ENCODE results near the gene NFIX. TPM values are rescaled to one million over a fixed set of nuclear protein-coding genes. Genes with fewer than 3 reads are reported as not detected.

Gene NFIX
- polyA plus RNA-seq, 1 donor (not counting 4 experiments of a cell fraction or from before 2014, with no cell fraction given) = 5.2 TPM

- Histone ChIP-seq H3K4me3 (ENCODE audit: control insufficient read depth in 2 of 3, extremely low read depth in 1 of 3, insufficient read depth in 2 of 3, low read depth in 1 of 3, low read length in 3 of 3) (peak overlapping the region; percentile 5 to 80 (median 9)), H3K4me1 (ENCODE audit: control insufficient read depth, extremely low read depth, insufficient read depth, low read length) (peaks cover 31% of the 10 kb centered on the region), H4K20me1 (ENCODE audit: control insufficient read depth, extremely low read depth, insufficient read depth, low read length) (no peaks in the 10 kb centered on the region), H3K4me2 (ENCODE audit: control insufficient read depth, extremely low read depth, insufficient read depth, low read depth, low read length) (peak overlapping the region; percentile 95), H3K9me1 (ENCODE audit: control insufficient read depth, extremely low read depth, insufficient read depth, low read length) (peaks cover 3% of the 10 kb centered on the region), H3K36me3 (ENCODE audit: control insufficient read depth in 2 of 2, extremely low read depth in 1 of 2, insufficient read depth in 2 of 2, low read length in 2 of 2) (peaks cover 0 to 7% of the 10 kb centered on the region in 2 experiments), H3K27me3 (ENCODE audit: control insufficient read depth, extremely low read depth, insufficient read depth, low read length) (no peaks in the 10 kb centered on the region), H2AFZ (ENCODE audit: control insufficient read depth, low read length) (peak overlapping the region; percentile 72), H3K9me3 (ENCODE audit: control insufficient read depth, low read depth, low read length) (no peaks in the 10 kb centered on the region), H3K79me2 (ENCODE audit: control insufficient read depth, insufficient read depth, low read length) (peaks cover 35% of the 10 kb centered on the region), H3K27ac (ENCODE audit: control insufficient read depth, insufficient read depth, low read length) (peak overlapping the region; percentile 47), H3K9ac (ENCODE audit: control insufficient read depth, extremely low read depth, insufficient read depth, low read length) (peak overlapping the region; percentile 61)
- DNase-seq (ENCODE audit: low read depth, low spot score) (no peak), FAIRE-seq (peak; percentile 76)
- TF ChIP-seq, protein P1, sequence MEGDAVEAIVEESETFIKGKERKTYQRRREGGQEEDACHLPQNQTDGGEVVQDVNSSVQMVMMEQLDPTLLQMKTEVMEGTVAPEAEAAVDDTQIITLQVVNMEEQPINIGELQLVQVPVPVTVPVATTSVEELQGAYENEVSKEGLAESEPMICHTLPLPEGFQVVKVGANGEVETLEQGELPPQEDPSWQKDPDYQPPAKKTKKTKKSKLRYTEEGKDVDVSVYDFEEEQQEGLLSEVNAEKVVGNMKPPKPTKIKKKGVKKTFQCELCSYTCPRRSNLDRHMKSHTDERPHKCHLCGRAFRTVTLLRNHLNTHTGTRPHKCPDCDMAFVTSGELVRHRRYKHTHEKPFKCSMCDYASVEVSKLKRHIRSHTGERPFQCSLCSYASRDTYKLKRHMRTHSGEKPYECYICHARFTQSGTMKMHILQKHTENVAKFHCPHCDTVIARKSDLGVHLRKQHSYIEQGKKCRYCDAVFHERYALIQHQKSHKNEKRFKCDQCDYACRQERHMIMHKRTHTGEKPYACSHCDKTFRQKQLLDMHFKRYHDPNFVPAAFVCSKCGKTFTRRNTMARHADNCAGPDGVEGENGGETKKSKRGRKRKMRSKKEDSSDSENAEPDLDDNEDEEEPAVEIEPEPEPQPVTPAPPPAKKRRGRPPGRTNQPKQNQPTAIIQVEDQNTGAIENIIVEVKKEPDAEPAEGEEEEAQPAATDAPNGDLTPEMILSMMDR (optimal IDR thresholded peaks at IDR 0.05 in 1 of 3, IDR thresholded peaks at IDR 0.05 in 1 of 3, conservative IDR thresholded peaks at IDR 0.05 in 1 of 3; ENCODE audit: extremely low read depth in 1 of 3, insufficient read depth in 2 of 3, low read length in 3 of 3) = peak; percentile 93 to 99 (median 96)
- no peak for TF ChIP-seq EZH2 (IDR thresholded peaks at IDR 0.05; ENCODE audit: low read length)
- dilution Hi-C loops (cut with MboI; ENCODE audit: extremely low pct_ligation_motif_present, low sequenced_read_pairs) = no loop called here
Observed at GRCh38 chr19:13060964-13061927, 66.0 kb downstream of the NFIX start.

DNA sequence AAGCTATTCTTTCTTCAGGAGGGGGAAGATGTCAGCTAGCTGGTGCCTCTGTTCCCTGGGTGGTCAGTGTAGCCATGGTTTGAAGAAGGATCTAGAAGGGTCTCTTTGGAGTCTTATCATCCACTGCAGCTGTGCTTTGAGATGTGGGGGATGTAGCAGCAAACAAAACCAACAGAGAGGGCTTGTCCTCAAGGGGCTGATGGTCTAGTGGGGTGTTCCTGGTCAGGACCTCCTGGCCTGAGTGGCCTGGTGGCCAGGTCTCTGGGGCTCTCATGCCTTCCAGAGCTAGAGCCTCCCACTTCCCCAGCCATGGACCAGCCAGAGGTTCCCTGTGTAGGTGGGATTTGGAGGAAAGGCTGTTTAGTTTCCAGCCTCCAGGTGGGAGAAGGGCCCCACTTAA lies 67.0 kb downstream of the NFIX start:
- no peak for DNase-seq (ENCODE audit: low read depth, low spot score)
- TF ChIP-seq, protein P1 (optimal IDR thresholded peaks at IDR 0.05 in 1 of 3, IDR thresholded peaks at IDR 0.05 in 1 of 3, conservative IDR thresholded peaks at IDR 0.05 in 1 of 3; ENCODE audit: extremely low read depth in 1 of 3, insufficient read depth in 2 of 3, low read length in 3 of 3) = no peak
- no peak for TF ChIP-seq EZH2 (IDR thresholded peaks at IDR 0.05; ENCODE audit: low read length)
- dilution Hi-C loops (cut with MboI; ENCODE audit: extremely low pct_ligation_motif_present, low sequenced_read_pairs) = no loop called here
- peak; percentile 43 for FAIRE-seq
- no peaks in the 10 kb centered on the region for H3K9me3 ChIP-seq (ENCODE audit: control insufficient read depth, low read depth, low read length)
- H3K4me3 ChIP-seq (ENCODE audit: control insufficient read depth in 2 of 3, extremely low read depth in 1 of 3, insufficient read depth in 2 of 3, low read depth in 1 of 3, low read length in 3 of 3) = no peak overlapping the region
- H3K79me2 ChIP-seq (ENCODE audit: control insufficient read depth, insufficient read depth, low read length) = peaks cover 34% of the 10 kb centered on the region
- no peak overlapping the region for H2AFZ ChIP-seq (ENCODE audit: control insufficient read depth, low read length)
- H3K27me3 ChIP-seq (ENCODE audit: control insufficient read depth, extremely low read depth, insufficient read depth, low read length) = no peaks in the 10 kb centered on the region
- no peak overlapping the region for H3K27ac ChIP-seq (ENCODE audit: control insufficient read depth, insufficient read depth, low read length)
- no peaks in the 10 kb centered on the region for H4K20me1 ChIP-seq (ENCODE audit: control insufficient read depth, extremely low read depth, insufficient read depth, low read length)
- peaks cover 0 to 2% of the 10 kb centered on the region in 2 experiments for H3K36me3 ChIP-seq (ENCODE audit: control insufficient read depth in 2 of 2, extremely low read depth in 1 of 2, insufficient read depth in 2 of 2, low read length in 2 of 2)
- no peak overlapping the region for H3K4me2 ChIP-seq (ENCODE audit: control insufficient read depth, extremely low read depth, insufficient read depth, low read depth, low read length)
- H3K4me1 ChIP-seq (ENCODE audit: control insufficient read depth, extremely low read depth, insufficient read depth, low read length) = peaks cover 20% of the 10 kb centered on the region
- no peaks in the 10 kb centered on the region for H3K9me1 ChIP-seq (ENCODE audit: control insufficient read depth, extremely low read depth, insufficient read depth, low read length)
- H3K9ac ChIP-seq (ENCODE audit: control insufficient read depth, extremely low read depth, insufficient read depth, low read length) = no peak overlapping the region
